Muscle of back (tissue), 11 donors: ENCODE data around the gene TSSK6. TPM values are rescaled to one million over a fixed set of nuclear protein-coding genes. Genes with fewer than 3 reads are reported as not detected.

ENCODE experiments used
- DNase-seq, 3 donors: peaks; one replicate each; pipeline versions ENCODE4 v3.0.0 to v3.0.0-alpha.2; 2013
- polyA plus RNA-seq, 10 donors: library from polyadenylated mRNA; unstranded; fragments of 120-200 nt; gene quantifications; one replicate each; pipeline ENCODE4 v1.2.1, GENCODE V29; 2013; ENCODE audit not compliant: insufficient read length in 10 of 10

TSSK6 gene
- polyA plus RNA-seq, 10 donors: 0.29 to 0.75 (median 0.42) TPM

DNA sequence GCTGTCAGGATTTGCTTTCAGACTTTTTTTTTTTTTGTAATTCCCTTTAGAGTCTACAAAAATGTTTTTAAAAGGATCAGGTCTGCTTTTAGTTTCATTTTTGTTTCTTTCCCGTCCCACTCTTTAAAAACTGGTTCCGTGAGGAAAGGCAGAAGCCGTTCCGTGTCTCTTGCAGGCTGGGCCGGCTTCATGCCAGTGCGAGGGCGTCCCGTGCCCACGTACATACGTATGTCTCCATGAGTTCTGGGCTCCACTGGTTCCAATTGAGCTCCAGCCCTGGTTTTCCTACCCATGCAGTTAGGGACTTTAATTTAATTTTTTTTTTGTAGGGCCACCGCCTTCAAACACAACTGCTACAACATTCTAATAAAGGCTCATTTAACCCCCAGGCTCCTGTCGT is 8.8 kb downstream of the TSSK6 start:
- no peak for DNase-seq

DNA sequence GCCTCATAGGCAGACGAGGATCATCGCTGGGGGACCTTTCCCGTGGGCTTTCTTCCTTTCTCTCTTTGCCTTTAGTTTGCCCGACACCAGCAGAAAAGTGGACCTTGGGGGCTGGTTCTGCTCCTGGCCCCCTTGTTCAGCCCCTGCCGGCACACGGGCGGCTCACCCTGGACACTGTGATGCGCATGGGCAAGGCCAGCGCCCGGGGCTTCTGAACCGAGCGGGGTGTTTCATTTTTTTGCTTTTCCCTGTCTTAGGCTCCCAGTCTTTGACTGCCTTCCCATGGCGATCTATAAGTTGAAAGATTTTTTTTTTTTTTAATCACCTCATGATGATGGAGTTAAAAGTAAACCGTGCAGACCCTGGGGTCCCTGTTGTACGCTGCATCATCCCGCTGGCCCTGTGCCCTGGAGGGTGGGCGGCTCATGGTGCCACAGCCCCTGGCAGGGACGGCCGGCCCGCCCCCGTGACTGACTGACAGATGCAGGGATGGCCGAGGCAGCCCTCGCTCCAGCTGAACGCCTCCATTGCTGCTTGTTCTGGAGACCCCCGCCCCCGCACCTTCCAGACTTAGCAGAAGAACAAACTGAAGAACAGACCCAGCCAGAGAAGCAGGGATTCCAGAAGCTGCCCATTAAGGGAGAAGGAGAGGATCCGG is 9.6 kb downstream of the TSSK6 start:
- DNase-seq: no peak

DNA sequence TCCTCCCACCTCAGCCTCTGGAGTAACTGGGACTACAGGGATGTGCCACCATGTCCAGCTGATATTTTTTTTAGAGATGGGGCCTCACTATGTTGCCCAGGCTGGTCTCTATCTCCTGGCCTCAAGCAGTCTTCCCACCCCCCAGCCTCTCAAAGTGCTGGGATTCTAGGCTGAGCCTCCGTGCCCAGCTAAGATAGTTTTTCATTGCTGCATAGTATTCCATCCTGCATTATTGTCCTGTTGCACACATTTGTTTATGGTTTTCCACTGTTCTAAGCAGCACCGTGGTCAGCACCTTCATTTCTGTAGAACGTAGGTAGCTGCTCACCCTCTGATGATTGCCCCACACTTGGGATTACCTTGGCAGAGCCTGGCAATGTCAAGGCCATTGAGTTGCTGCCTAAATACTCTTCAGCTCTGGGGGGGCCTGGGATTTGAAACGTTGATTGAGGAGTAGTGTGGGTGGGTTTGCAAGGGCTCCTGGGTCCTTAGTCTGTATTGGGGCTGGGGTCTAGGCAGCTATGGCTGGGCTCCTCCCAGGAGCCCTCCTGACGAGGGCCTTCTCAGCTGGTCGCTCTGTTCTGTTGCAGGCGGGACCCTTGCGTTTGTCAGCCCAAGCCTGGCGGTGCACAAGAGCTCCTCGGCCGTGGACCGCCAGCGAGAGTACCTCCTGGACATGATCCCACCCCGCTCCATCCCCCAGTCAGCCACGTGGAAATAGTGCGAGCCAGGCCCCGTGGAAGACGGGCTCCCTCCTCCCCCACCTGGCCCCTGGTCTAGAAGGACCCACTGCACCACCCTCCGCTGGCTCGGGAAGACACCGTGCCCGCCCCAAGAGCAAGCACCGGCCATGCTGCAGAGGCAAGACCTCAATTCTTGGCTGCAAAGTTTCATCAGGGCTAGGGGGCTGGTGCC is 10.3 kb downstream of the TSSK6 start:
- no peak for DNase-seq

DNA sequence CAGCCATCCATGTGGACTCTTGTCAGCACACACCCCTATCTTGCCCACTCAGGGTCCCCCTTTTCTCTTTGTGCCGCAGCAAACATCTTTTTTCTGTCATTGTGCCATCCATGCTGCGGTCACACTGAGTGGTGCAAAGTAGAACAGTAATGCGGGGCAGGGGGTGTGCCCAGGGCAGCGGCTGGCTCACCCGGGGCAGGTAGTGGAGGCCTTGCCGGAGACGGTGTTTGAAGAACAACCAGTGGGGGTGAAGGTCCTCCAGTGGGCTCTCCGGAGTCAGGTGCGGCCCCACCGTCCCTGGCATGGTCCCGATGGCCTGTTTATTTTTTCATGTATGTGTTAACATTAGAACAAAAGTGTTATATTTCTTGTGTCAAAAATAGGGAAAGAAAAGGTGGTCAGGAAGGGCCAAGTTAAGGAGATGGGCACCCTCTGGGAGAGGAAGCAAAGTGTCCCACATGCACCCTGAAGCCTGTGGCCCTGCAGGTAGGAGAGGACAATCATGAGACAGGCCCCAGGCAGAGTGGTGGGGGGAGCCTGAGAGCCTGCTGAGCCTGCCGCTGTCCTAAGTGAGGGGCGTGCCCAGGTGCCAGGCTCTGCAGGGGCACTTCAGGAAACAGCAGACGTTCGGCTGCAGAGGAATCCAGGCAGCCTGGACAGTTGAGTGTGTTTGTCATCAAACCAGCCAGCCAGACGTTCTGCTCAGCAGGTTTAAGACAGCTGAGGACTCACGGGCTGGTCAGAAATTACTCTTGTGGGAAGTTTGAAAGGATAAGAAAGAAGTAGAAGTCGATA is 12.3 kb downstream of the TSSK6 start:
- no peak for DNase-seq

DNA sequence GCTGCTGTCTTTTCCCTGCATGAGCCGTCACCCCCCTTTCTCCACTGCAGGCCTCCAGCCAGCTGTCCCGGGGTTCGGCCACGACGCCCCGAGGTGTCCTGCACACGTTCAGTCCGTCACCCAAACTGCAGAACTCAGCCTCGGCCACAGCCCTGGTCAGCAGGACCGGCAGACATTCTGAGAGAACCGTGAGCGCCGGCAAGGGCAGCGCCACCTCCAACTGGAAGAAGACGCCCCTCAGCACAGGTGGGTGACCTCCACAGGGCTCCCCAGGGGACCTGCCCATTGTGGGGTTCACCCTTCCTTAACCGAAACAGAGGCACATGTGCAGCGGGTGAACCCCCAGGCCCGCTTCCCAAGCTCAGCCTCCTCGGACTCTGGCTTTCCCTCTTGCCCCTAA is 13.1 kb downstream of the TSSK6 start:
- DNase-seq: no peak

DNA sequence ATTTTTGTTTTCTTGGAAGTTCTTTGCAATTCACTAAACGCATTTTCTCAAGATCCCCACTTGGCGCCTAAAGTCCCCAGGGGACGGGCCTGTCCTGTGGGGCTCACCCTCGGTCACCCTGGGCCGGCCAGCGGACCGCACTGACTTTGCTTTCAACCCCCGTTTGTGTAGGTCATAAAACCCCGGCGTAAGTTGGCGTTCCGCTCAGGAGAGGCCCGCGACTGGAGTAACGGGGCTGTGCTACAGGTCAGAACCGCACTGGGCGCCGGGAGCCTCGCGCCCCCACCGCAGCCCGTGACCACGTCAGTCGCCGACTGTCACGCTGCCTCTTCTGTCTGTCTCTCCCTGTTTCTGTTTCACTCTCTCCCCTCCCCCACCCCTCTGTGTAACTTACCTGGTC is 13.6 kb downstream of the TSSK6 start:
- DNase-seq: no peak

DNA sequence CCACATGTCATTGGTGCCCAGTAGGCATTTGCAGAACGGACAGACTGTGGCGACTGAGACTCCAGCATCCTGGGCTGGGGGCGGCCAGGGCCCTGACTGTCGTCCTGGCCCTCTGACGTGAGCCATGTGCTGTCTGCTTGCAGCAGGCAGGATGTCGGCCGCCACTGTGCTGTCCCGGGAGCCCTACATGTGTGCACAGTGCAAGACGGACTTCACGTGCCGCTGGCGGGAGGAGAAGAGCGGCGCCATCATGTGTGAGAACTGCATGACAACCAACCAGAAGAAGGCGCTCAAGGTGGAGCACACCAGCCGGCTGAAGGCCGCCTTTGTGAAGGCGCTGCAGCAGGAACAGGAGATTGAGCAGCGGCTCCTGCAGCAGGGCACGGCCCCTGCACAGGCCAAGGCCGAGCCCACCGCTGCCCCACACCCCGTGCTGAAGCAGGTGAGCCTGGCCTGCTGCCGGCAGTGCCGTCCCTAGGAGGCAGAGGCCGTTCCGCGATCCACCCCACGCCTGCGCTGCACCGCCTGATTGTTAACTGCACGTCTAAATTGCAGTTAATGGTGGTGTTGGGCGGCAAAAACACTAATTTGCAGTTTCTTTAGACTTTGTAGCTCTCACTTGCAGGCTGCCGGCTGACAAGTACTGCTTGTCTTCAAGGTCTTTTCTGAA is 14.2 kb downstream of the TSSK6 start:
- no peak for DNase-seq

DNA sequence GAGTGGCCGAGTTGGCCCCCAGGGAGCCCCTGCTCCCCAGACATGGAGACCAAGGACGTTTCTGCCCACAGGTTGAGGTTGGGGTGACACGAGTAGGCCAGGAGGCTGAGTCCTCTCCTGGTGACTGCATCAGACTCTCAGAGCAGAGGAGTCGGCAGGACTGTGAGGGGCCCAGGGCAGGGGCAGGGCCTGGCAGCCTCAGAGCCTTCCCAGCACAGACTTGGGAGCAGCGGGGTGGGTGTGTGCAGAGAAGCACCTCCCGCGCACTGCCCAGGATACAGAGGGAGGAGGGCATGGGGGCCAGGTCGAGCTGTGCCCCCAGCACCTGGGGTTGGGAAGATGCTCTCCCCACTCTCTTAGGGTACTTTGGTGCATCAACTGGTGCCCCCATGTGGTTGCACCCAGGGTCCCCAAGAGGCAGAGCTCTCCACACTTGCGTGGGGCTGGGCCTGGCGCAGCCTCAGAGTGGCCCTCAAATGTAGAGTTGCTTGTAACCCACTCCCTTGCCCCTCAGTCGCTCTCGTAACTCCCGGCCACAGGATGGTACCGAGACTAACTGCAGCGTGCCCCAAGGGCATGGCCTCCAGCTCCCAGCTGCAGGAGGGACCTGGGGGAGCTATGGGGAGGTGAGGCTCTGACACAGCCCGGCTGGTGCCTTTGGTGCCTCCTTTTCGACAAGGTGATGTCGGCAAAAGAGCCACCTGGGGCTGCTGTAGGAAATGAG is 15.9 kb downstream of the TSSK6 start:
- no peak for DNase-seq

DNA sequence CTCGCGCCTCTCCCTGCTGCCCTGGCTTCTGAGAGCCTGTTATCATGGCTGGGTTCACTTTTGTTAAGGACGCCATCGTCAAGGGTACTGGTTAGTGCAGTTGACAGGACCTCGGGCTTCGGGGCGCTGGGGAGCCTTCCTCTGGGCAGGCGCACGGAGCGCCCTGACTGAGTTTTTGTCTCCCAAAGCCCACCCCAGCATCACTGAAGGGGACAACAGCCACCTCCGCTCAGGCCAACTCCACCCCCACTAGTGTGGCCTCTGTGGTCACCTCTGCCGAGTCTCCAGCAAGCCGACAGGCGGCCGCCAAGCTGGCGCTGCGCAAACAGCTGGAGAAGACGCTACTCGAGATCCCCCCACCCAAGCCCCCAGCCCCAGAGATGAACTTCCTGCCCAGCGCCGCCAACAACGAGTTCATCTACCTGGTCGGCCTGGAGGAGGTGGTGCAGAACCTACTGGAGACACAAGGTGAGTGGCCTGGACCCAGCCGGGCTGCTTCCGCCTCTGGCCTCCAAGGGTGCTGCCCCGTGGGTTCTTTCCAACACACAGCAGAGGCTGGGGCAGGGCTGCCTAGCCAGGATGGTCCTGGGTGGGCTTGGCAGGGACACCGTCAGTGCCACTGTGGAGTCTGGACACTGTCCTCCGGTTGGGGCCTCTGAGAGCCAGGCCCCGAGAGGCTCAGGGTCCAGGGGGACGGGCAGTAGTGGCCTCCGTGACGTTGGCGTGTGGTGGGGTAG is 16.9 kb downstream of the TSSK6 start:
- DNase-seq: no peak

DNA sequence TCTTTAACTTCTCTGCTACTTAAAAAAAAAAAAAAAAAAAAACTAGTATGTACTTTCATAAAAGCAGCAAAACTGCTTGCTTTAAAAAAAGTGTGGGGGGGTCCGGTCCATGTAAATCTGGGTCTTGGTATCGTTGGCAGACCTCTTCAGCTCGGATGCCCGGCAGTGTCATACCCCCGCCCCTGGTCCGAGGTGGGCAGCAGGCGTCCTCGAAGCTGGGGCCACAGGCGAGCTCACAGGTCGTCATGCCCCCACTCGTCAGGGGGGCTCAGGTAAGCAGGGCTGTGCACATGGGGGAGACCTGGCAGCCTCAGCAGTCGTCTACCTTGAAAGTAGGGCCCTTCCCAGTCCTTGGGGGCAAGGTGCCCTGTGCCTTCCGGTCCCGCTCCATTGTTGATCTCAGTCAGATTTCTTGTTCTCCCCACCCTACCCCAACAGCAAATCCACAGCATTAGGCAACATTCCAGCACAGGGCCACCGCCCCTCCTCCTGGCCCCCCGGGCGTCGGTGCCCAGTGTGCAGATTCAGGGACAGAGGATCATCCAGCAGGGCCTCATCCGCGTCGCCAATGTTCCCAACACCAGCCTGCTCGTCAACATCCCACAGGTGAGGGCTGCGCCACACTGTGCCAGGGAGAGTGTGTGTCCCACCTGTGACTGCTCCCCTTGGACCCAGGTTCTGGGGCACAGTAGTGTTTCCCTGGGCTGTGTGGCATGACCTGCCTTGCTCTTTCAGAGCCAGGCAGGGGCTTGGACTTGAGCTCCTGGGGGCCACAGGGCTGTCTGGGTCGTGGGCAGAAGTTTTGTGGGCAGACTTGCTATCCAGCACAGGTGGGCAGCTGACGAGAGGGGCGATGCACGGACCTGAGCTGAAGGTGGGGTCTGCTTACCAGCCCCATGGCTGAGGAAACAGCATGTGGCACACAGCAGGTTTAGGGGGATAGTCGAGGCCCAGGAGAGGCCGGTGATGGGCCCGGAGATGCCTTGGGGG is 19.4 kb downstream of the TSSK6 start:
- no peak for DNase-seq

DNA sequence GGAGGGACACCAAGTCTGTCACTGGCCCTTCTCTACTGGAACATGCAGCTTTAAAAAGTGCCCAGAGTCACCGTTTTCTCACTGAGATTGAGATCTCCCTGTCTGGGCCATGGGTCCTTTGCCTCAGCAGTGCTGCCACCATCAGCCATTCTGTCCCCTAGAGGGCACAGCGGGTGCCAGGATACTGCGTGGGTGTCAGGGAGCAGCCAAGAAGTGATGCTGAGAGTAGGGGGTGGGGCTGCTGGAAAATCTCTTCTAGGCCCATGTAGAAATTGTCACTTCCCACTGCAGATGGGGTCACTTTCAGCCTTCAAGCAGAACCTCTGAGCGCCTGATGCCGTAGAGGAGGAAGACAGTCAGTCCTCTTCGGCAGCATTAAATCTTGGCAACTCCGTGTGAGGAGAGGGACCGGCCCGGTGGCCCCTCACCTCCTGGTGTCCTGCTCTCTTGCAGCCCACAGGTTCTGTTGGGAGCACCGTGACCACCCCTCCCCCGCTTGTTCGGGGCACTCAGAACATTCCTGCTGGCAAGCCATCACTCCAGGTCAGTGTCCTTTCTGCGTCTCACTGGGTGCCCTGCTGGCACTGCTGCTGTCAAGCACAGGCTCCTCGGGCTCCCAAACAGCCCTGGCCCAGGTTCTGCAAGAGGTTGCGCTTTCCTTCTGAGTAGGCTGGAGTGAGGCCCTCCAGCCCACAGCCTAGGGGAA is 21.4 kb downstream of the TSSK6 start:
- no peak for DNase-seq

DNA sequence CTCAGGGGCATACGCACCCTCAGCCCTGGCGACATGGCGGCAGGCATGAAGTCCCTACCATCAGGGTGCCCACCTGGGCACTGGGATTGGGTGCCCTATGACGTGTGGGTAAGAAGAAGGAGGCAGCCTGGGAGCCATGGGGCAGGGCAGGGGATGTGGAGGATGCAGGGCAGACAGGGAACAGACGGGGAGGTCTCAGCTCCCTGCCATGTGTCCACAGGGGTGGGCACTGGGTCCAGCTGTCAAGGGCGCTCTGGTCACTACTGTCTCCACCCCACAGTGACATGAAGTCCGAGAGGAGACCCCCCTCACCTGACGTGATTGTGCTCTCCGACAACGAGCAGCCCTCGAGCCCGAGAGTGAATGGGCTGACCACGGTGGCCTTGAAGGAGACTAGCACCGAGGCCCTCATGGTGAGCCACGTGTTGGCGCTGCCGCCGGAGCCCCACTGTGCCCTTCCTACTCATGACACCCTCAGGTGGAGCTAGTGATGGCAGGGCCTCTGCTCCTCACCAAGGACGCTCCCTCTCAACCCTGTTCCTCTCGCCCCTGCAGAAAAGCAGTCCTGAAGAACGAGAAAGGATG is 23.2 kb downstream of the TSSK6 start:
- DNase-seq: no peak

DNA sequence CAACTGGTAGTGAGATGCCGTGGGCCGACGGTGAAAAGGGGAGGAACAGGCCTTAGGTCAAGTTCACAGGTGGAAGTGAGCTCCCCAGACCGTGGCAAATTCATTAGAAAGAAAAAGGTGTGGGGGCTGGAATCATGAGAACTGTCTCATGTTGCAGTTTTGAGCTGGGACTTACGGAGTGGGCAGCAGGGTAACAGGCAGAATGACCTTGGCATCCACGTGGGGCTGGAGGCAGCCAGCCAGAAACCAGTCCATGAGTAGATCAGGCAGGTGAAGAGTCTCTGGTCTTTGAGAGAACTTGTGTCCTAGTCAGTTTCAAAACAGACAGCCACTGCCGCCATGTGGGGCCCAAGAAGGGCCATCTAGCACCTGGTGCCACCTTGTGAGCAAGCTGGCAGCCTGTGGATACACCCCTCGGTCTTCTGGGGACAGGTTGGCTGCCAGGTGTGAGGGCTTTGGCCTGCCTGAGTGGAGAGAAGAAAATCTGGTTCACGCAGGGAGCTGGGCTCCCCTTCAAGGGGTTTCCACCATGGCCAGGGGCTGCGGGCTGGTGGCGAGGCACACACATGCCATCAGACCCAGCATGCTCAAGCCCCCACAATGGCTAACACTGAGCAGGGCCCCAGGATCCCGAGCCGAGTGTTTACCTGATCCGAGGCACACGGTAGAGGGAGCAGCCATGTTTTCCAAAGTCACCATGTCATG is 23.9 kb downstream of the TSSK6 start:
- no peak for DNase-seq

DNA sequence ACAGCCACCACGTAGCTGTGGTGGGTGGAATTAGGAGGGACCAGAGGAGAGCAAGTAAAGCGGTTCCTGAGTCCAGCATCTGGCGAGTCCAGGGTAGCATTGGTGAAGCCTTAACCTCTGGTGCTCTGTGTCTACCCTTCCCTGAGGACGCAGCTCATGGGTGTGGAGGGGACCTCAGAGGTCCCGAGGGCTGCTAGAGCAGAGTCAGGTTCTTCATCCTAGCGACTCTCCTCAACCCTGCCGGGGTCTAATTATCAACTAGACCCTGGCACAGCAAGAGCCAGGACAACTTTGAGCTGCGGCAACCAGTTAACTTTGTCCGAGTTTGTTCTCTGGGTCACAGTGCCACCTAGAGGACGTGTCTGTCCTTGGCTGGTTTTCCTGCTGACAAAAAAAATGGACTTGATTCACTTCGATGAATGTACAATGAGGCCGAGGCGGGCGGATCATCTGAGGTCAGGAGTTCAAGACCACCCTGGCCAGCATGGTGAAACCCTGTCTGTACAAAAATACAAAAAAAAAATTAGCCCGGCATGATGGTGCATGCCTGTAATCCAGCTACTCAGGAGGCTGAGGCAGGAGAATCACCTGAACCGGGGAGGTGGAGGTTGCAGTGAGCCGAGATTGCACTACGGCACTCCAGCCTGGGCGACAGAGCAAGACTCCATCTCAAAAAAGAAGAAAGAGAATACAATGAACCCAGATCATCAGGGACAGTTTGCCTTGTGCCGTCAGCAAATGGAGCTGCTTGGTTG is 25.0 kb downstream of the TSSK6 start:
- DNase-seq: peak; percentile 83 to 93 (median 89)

DNA sequence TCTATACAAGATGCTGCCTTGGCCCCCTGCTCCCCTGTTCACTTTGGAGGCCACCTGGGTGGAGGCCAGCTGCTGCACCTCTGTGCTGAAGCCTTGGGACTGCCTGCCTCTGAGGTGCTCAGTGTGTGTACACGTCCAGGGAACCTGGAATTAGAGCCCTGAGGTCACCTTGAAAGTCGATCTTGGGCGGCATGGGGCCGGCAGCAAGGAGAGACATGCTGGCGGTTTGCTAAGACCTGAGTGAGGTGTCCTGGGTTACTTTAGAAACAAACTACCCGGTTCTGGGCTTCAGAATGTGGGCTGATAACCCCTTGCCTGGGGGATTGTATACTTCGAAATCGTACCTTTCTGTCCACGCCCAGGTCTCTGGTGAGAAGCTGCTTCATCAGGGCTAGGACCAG is 25.5 kb downstream of the TSSK6 start:
- peak in 1 of 3 donors; percentile 31 for DNase-seq

DNA sequence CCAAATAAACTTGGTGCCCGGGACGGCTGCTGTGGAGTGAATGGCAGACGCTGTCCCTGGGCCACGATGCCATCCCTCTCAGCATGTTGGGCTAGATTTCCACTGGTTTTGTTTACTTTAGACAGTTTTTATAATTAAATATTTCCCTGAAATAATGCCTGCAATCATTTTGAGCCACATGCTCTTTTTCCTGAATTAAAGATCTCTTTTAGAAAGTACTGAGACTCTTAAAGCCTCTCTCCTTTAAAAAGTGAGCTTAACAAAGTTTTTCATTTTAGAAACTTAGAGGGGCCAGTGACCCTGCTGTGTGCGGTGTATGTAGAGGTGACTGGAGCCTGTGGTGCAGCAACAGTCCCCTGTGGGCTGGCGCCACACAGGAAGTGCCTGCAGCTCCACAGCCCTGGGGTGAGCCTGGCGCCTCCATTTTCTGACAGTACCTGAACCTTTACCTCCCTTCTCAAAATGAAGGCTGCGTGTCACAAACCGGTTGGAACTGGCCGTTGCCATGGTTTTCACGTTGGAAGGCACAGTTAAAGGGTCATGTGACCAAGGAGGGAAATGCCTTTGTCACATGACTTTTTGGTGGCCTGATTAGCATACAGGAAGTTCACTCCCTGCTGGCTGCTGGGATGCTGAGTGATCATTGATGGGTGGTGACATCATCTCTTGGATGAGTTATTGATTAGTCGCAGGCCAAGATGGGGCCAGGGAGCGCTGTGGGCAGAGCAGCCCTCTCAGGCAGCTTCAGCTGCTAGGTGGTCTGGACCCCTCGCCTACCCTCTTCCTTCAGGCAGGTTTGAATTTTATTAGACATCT is 26.3 kb downstream of the TSSK6 start:
- DNase-seq: peak; percentile 86 to 95 (median 93)
